HuH-7.5 (cell line): ENCODE results near the gene FAM25G.
"Not testable (repeated sequence)": the region's sequence is repeated elsewhere in the genome, so short reads cannot be mapped to it uniquely, and the experiment has no call there.

Experiments
- DNase-seq: peaks from one replicate; pipeline ENCODE4 v3.0.0; 2011; ENCODE audit warnings: low spot score

Gene FAM25G

DNA sequence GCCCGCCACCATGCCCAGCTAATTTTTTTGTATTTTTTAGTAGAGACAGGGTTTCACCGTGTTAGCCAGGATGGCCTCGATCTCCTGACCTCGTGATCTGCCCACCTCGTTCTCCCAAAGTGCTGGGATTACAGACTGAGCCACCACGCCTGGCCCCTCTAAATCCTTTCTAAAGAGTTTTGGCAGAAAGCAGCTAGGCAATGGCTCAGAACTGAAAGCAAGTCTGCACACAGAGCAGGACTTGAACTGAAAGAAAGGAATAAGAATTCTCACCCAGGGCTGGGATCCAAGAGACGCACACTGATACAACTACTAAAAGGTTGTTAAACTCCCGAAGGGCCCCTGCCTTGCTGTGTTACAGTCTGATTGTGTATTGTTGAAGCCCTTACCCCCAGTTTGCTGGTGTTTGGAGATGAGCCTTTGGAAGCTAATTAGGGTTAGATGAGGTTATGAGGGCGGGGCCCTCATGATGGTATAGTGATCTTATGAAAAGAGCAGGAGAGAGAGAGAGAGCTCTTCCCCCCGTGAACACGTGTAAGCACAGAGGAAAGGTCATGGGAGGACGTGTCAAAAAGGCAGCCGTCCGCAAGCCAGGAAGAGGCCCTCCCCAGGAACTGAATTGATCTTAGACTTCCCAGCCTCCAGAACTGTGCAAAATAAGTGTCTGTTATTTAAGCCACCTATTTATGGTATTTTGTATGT is 26.1 kb downstream of the FAM25G start:
- DNase-seq, result not testable (repeated sequence)

DNA sequence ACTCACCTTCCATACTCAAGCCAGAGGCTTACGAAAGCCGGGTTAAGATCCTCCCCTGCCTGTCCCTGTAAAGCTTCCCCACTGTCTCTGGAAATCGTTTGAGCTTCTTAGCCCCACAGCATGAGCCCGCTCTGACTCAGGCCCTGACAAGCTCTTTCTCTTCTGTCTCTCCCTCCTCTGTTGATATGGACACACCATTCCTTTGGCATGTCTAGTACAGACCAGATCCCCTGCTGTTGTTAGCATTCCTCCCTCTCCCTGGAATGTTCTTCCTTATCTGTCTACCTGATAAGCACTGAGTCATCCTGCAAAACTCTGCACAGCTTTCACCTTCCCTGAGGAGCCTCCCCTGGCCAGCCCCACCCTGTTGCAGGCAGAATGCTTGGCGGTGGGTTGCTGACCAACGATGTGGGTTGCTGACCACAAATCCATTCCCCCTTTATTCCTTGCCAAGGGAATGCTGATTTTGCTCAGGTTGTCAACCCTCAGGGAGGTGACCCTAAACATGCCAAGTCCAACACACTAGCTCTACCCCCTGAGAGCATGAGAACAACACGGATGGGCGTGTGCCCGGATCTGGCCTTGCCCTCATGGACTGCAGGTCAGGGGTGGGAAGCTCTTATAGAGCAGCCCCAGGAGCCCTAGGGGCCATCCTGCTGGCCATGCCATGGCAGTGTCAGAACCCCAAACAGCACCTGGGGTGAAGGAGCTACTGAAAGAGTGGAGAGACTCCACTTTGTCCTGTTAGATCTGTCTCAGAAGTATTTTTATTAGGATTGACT is 28.7 kb downstream of the FAM25G start:
- DNase-seq, result not testable (repeated sequence)

DNA sequence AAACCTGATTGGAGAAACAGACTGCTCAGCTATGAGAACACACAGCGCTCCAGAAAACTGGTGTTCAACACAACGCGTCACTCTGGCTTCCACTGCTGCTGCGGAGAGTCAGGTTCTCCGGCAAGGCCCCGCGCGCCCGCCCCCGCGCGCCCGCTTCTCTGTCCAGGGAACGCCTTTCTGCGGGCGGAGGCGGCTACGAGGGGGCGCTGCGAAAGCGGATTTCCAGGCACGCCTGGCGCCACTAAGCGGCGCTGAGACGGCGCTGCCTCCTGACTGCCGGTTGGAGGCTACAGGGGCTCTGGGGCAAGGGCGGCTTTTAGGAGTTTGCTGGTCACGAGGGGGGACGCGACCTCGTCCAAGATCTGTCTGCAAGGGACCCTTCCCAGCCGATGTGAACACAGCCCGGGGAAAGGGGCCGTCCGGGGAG is 30.2 kb downstream of the FAM25G start:
- not testable (repeated sequence) for DNase-seq

DNA sequence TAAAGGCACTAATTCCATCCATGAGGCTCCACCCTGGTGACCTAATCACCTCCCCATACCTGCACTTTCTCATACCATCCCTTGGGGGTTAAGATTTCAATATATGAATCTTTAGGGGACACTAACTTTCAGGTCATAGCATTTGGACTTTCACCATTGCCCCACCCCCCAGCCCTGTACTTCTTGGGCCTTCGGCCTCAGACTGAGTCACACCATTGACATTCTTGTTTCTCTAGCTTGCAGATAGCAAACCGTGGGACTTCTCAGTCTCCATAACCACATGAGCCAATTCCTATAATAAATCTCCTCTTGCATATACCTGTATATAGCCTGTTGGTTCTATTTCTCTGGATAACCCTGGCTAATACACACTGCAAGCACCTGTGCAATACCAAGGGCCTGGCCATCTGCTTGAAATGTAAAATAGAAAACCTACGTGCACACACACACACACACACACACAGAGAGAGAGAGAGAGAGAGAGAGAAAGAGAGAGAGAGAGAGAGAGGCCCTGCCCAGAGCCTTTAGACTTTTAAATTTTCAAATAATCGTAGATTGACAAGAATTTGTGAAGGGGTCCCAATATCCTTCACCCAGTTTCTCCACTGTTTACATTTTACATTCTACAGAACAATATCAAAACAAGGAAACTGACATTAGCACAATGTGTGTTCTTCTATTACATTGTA is 32.9 kb downstream of the FAM25G start:
- DNase-seq, result no peak

DNA sequence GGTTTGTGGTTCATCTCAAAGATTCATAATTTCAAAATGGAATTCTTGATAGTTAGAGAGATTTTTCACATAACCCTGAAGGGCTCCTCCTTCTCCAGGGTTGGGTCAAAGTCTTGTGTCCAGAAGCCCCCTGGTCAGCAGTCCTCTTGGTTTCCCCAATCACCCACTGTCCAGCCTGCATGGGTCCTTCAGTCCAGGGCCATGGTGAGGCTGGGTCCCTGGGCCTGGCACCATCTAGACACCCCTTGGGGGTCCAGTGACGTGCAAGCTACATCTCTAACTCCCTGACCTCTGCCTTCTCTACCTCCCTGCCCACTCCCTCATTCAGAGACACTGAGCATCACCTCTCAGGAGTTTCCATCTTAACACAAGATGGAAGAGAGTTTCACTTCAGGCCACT is 33.7 kb downstream of the FAM25G start:
- no peak for DNase-seq

DNA sequence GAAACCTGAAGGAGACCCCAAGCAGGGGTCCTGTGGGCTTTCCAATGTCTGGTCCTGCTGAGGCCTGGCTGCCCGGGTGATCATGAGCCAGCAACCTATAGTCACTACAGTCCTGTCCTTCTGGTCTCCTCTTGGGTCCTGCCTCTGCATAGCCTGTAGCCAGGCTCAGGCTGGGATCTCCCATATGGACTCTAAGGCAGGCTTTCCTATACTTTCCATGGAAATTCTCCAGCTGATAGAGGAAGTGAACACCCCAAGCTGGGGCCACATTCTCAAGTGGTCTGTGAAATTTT is 34.0 kb downstream of the FAM25G start:
- DNase-seq, result no peak

DNA sequence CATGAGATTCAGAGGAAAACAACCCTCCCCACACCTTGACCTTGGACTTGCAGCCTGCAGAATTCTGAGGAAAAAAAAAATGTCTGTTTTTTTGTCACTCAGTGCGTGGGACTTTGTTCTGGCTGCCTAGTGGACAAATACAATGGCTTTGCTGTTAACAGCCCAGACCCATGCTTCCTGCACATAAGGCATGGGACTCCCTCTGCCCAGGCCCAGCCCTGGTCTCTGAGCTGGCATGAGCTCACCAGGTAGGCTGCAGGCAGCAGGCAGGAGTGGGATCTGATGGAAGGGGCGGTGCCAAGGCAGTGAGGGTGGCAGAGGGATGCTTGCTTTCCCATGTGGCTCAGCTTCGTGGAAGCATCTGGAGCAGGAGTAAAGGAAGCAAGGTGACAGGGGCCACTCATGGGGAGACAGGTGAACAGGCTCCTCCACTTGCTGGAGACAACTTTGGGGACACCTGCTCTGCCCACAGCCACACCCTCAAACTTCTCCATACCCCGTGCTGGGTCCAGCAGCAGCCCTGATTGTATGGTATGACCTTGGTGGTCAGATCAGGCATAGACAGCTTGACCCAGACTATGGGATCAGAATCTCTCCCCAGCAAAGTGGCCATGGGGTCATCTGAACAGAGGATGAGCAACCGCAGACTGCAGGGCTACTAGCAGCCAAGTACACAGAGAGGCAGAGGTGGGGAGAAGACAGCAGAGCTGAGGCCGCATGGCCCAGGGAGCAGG is 34.5 kb downstream of the FAM25G start:
- no peak for DNase-seq

DNA sequence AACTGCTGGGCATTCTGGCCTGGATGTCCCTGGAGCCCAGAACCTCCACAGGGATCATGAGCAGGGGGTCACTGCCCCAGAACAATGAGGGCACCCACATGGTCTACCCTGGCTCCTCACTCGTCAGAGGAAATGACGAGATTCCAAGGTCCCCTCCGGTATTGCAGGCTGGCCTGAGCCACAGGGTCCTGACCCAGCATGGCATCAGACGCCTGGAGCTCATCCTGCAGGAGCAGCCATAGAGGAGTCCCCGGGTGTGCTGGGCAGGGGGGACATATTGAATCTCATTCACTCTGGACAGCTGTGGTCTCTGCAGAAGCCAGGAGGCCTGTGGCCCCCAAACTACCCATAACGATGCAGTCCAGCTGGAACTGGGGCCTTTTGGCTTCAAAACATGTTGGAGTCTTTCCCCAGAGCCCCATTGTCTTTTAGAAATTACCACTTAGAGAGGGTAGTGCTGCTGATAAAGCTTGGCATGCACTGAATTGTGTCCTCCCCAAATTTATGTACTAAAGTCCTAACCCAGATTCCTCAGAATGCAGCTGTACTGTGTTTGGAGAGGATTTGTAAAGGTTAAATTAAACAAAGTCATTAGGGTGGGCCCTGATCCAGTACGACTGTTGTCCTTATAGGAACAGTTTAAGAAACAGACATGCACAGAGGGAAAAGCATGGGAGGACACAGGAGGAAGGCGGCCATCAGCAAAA is 35.3 kb downstream of the FAM25G start:
- DNase-seq, result no peak

DNA sequence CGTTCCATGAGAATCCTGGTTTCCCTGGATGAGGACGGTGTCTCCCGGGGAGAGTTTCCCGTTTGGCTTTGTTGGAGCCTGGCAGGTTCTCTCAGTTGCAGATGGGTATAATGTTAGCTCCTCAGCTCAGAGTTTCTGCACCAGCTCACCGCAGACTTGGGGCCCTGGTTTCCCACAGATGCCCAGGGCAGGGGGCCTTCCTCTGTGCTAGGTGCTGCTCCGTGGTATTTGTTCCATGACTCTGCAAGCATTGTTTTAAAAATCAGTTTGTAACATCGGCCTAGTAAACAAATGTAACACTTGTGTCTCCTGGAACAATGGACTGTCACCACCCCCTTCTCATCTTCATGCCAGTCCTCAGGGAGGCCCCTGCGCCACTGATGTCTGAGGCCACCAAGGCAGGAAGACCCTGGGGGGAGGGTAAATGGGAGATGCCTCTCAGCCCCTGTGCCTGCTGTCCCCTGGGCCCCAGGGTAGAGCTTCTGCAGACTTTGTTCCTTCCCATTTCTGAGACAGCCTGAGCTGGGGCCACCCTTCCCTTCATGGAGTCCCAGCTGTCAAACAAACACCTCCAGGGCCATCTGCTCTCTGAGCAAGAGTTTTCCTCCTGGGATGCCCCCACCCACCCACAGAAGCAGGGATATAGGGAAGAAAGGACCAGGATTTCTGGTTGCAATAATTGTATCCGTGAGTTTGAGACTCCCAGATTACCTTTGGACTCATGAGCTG is 36.0 kb downstream of the FAM25G start:
- DNase-seq, result not testable (repeated sequence)

DNA sequence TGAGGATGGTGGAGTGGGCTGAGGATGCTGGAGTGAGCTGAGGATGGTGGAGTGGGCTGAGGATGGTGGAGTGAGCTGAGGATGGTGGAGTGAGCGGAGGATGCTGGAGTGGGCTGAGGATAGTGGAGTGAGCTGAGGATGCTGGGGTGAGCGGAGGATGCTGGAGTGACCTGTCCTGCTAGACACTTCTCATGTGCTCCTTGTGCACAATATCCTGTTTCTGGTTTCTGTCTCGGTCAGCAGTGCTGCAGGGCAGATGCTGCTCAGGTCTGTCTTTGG is 36.8 kb downstream of the FAM25G start:
- DNase-seq, result no peak

DNA sequence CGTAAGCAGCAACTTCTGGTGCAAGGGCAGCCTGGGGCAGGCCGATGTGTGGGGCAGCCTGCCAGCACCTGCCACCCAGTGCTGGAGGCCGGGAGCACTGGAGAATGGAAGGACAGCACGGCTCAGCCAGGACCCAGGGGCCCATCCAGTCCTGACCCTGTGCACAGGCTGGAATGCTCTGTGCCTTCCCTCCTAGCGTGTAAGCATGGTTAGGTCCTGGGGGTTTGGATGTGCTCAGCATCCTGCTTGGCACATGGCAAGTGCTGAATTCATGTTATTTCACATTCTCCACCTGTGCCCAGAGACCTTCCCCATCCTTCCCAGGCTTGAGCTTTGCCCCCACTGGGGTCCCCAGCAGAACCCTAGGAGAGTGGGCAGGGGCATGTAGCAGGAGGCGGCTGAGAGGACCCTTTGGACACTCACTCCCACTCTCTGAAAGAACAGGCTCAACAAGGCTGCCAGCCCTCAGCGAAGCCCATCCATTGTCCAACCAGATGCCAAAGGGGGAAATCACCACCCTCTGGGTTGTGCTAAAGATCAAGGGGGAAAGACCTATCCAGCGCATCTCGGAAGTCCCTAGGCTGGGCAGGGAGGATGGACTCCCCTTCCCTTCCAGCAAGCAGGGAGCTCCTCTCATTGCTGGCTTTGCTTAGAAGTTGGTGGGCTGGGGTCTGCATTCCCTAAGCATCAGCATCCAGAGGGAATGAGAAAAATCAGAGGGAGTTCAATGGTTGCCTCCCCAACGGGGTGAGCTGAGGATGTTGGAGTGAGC is 37.3 kb downstream of the FAM25G start:
- DNase-seq, result no peak

DNA sequence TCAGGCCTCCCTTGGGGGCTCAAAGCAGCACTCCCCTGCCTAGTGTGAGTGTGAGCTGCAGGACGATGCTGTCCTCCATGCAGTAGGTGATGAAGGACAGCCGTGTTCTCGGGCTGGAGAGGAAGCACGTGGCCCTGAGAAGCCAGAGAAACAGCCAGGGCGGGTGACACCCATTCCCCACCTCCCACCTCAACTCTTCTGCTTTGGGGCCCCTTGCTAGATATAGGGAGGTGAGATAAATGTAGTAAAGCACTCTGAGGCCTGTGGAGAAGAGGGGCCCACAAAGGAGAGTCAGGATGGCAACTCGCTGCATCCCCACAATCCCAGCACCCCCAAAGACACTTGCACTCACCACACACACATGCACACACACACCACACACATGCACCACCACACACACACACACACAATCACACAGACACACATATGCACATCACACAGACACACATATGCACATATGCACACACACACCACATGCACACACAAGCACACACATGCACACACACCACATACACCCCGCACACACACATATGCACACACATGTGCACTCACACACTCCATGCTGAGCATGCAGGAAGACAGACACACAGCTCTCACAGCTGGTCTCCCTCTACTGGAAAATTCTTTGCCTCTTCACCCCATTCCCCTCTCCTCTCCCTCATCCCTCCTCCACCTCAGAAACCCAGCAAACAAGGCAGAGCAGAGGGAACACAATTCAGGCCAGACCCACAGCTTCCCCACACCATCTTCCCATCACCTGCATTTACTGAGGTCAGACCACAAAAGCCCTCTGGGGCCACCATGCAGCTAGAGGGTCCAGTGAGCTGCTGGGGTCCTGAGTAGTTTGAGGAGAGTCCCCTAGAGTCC is 38.1 kb downstream of the FAM25G start:
- no peak for DNase-seq

DNA sequence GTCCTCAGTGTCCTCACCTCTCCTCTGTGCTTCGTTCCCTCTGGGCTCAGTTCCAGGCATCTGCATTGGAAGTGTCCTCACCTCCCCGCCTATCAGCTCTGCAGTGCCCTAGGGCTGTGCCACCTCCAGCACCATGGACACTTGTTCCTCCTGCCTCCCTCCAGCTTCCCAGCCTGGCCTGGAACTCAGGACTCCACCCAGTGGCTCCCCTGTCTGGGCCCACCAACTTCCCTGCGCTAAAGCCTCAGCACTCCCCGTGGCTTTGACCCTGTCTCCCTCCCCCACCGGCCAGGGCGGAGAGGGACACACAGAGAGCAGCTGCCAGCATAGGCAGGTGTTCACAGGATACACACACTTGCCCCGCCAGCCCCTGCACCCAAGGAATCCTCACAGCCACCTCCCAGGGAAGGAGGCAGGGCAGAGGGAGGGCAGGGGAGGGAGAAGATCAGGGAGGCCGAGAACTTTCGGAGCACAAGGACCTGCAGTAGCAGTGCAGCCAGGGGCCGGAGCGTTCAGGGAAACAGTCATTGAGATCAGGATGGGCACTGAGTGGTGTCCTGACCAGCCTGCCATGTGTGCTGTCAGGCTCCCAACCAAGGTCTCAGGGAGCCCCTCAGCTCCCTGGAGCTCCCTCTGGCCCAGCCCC is 38.9 kb downstream of the FAM25G start:
- DNase-seq, result no peak

DNA sequence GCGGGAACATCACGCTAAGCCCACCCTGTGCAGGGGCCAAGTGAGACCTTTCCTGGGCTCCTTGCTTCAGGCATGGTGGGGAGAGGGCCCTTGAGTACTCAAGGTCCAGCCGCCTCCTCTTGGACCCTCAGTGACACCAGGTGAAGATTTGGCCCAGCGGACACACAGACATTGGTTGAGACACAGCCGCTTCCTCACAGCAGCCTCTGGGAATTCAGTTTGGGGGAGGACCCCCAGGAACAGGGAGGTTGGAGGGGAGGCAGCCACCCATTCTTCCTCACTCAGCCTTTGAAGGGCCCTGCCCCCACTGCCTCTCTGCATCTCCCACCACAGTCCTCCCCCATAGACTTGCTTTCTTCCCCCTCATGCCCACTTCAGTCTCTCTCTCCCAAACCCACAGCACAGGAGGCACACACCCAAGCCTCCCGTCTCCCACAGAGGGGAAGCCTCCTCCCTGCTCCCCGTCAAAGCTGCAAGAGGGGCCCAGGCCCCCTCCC is 39.5 kb downstream of the FAM25G start:
- DNase-seq, result no peak

DNA sequence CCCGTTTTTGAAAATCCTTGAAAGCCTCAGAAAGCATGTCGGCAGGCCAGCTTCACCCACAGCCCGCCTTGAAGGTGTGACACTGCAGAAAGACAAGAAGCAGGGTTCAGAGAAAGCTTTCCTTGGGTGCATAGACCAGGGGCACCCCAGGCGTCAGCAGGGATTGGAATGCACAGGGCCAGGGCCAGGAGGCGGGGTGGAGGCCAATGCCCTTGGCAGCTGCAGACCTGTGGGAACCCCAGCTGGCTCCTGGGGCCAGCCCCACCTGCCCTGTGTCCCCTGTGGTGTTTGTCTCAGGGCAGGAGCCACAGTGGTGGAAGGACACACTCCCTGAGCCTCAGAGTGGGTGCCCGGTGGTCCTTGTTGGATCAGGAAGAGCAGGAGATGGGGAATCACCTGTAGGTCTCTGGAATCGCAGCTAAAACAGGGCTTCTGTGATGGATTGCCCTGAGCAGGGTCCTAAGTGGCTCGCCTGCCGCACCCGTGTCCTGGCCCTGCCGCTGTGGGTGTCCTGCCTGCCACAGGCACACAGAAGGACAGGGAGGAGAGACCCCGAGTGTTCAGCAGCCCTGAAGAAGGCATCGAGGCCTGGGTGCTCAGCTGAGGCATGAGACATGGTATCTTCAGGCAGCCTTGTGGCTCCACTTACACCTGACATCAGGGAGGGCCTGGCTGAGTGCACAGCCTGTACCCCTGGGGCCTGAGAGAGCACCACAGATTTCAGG is 40.1 kb downstream of the FAM25G start:
- no peak for DNase-seq

DNA sequence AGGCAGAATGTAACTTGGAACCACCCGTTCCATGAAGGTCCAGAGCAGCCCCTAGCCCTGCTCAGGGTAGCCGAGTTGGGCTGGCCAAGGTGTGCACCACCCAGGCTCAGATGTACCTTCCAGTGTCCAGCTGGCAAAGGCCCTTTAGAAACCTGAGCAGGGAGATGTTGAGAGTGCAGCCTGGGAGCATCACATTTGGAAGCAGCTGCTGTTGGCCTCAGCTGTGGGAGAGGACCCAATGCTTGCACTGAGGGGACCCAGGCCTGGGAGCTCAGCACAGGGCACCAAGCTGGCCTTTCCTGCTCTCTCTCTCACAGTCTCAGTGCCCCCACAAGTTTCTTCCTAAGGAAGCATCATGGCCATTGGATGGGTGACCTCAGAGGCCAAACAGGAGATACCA is 41.1 kb downstream of the FAM25G start:
- DNase-seq, result no peak

DNA sequence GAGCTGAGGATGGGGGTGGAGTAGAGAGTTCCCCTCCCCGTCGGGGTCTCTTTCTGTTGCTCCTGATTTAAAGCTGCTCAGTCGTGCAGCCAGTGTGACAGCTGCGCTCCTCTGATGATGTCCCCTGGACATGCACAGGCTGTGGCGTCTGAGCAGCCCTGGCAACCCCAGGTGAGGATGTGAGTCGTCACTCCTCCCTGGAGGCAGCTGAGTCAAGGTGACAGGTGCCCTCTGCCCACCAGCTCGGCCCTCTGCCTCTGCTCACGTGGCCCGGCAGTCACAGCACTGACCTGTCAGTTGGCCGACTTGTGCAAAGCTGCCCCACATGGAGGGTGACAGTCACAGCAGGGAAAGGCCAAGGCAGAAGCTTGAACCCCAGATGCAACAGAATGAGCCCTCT is 41.5 kb downstream of the FAM25G start:
- DNase-seq, result no peak
